ENCODE results near the gene PRODH2. TPM values are rescaled to one million over a fixed set of nuclear protein-coding genes. Genes with fewer than 3 reads are reported as not detected.
"Not testable (repeated sequence)": the region's sequence is repeated elsewhere in the genome, so short reads cannot be mapped to it uniquely, and the experiment has no call there.

Gene PRODH2
- total and polyA plus RNA-seq, 4 donors: not detected

- WGBS, 2 donors: 58 to 62% methylated on average over 16 of the region's 16 CpGs
- peaks cover 0 to 3% of the 10 kb centered on the region in 2 donors for H3K27me3 ChIP-seq (ENCODE audit: control insufficient read depth in 1 of 2, insufficient read depth in 2 of 2, low read length in 1 of 2)
Measured at GRCh38 chr19:35844482-35845214, 32.0 kb upstream of the PRODH2 start.

GRCh38 chr19:35843676-35844481 is 31.2 kb upstream of the PRODH2 start:
- intact Hi-C loops (cut with DNase I): no loop called here
- DNase-seq: no peak
- no peaks in the 10 kb centered on the region for H3K4me1 ChIP-seq (ENCODE audit: control insufficient read depth in 1 of 2, insufficient read depth in 2 of 2, low read length in 2 of 2)
- no peak overlapping the region for H3K4me3 ChIP-seq (ENCODE audit: low read length in 2 of 2)
- peaks cover 0 to 3% of the 10 kb centered on the region in 2 donors for H3K27me3 ChIP-seq (ENCODE audit: control insufficient read depth in 1 of 2, insufficient read depth in 2 of 2, low read length in 1 of 2)
- H3K9me3 ChIP-seq (ENCODE audit: control insufficient read depth, low read length): peaks cover 4% of the 10 kb centered on the region
- H3K27ac ChIP-seq (ENCODE audit: low read depth in 1 of 2, low read length in 2 of 2): no peak overlapping the region
- no peak for ATAC-seq (ENCODE audit: low FRiP score)
- H3K36me3 ChIP-seq (ENCODE audit: control insufficient read depth in 1 of 2, insufficient read depth in 2 of 2, low read length in 1 of 2): no peaks in the 10 kb centered on the region
- WGBS, 2 donors: 5 to 7% methylated on average over 37 to 42 of the region's 42 CpGs

More at GRCh38 chr19:35844482-35845214, 32.0 kb upstream of the PRODH2 start:
- ATAC-seq (ENCODE audit: low FRiP score) (no peak), DNase-seq (no peak)
- Histone ChIP-seq H3K4me3 (ENCODE audit: low read length in 2 of 2) (no peak overlapping the region), H3K9me3 (ENCODE audit: control insufficient read depth, low read length) (no peaks in the 10 kb centered on the region), H3K36me3 (ENCODE audit: control insufficient read depth in 1 of 2, insufficient read depth in 2 of 2, low read length in 1 of 2) (no peaks in the 10 kb centered on the region), H3K4me1 (ENCODE audit: control insufficient read depth in 1 of 2, insufficient read depth in 2 of 2, low read length in 2 of 2) (no peaks in the 10 kb centered on the region), H3K27ac (ENCODE audit: low read depth in 1 of 2, low read length in 2 of 2) (no peak overlapping the region)
- intact Hi-C loops (cut with DNase I): no loop called here

- Histone ChIP-seq H3K4me1 (ENCODE audit: control insufficient read depth in 1 of 2, insufficient read depth in 2 of 2, low read length in 2 of 2) (no peaks in the 10 kb centered on the region), H3K27ac (ENCODE audit: low read depth in 1 of 2, low read length in 2 of 2) (no peak overlapping the region), H3K27me3 (ENCODE audit: control insufficient read depth in 1 of 2, insufficient read depth in 2 of 2, low read length in 1 of 2) (peaks cover 0 to 3% of the 10 kb centered on the region in 2 donors), H3K9me3 (ENCODE audit: control insufficient read depth, low read length) (peaks cover 6% of the 10 kb centered on the region), H3K36me3 (ENCODE audit: control insufficient read depth in 1 of 2, insufficient read depth in 2 of 2, low read length in 1 of 2) (no peaks in the 10 kb centered on the region), H3K4me3 (ENCODE audit: low read length in 2 of 2) (no peak overlapping the region)
- WGBS, 2 donors: 75 to 82% methylated on average over 4 of the region's 4 CpGs
- no peak for ATAC-seq (ENCODE audit: low FRiP score)
- intact Hi-C loops (cut with DNase I): no loop called here
- DNase-seq: no peak
Measured at GRCh38 chr19:35842666-35843272, 30.1 kb upstream of the PRODH2 start.

GRCh38 chr19:35841961-35842595 is 29.4 kb upstream of the PRODH2 start:
- no peaks in the 10 kb centered on the region for H3K36me3 ChIP-seq (ENCODE audit: control insufficient read depth in 1 of 2, insufficient read depth in 2 of 2, low read length in 1 of 2)
- DNase-seq: no peak
- no peak for ATAC-seq (ENCODE audit: low FRiP score)
- no peak overlapping the region for H3K27ac ChIP-seq (ENCODE audit: low read depth in 1 of 2, low read length in 2 of 2)
- WGBS, 2 donors: 81 to 84% methylated on average over 13 of the region's 13 CpGs
- peaks cover 0 to 3% of the 10 kb centered on the region in 2 donors for H3K27me3 ChIP-seq (ENCODE audit: control insufficient read depth in 1 of 2, insufficient read depth in 2 of 2, low read length in 1 of 2)
- H3K4me1 ChIP-seq (ENCODE audit: control insufficient read depth in 1 of 2, insufficient read depth in 2 of 2, low read length in 2 of 2): no peaks in the 10 kb centered on the region
- peaks cover 6% of the 10 kb centered on the region for H3K9me3 ChIP-seq (ENCODE audit: control insufficient read depth, low read length)
- no peak overlapping the region for H3K4me3 ChIP-seq (ENCODE audit: low read length in 2 of 2)
- intact Hi-C loops (cut with DNase I): no loop called here

- H3K27ac ChIP-seq (ENCODE audit: low read depth in 1 of 2, low read length in 2 of 2); H3K4me1 ChIP-seq (ENCODE audit: control insufficient read depth in 1 of 2, insufficient read depth in 2 of 2, low read length in 2 of 2); DNase-seq; H3K9me3 ChIP-seq (ENCODE audit: control insufficient read depth, low read length); intact Hi-C loops (cut with DNase I); ATAC-seq (ENCODE audit: low FRiP score); H3K36me3 ChIP-seq (ENCODE audit: control insufficient read depth in 1 of 2, insufficient read depth in 2 of 2, low read length in 1 of 2); H3K27me3 ChIP-seq (ENCODE audit: control insufficient read depth in 1 of 2, insufficient read depth in 2 of 2, low read length in 1 of 2); H3K4me3 ChIP-seq (ENCODE audit: low read length in 2 of 2): not testable (repeated sequence)
- 59 to 60% methylated on average over 11 of the region's 11 CpGs for WGBS, 2 donors
Measured at GRCh38 chr19:35836096-35836495, 23.5 kb upstream of the PRODH2 start.

- no peaks in the 10 kb centered on the region for H3K36me3 ChIP-seq (ENCODE audit: control insufficient read depth in 1 of 2, insufficient read depth in 2 of 2, low read length in 1 of 2)
Measured at GRCh38 chr19:35833972-35834371, 21.3 kb upstream of the PRODH2 start.

GRCh38 chr19:35832054-35832453 is 19.4 kb upstream of the PRODH2 start:
- H3K27me3 ChIP-seq (ENCODE audit: control insufficient read depth in 1 of 2, insufficient read depth in 2 of 2, low read length in 1 of 2): no peaks in the 10 kb centered on the region
- intact Hi-C loops (cut with DNase I): no loop called here
- DNase-seq: no peak
- H3K36me3 ChIP-seq (ENCODE audit: control insufficient read depth in 1 of 2, insufficient read depth in 2 of 2, low read length in 1 of 2): no peaks in the 10 kb centered on the region
- H3K4me1 ChIP-seq (ENCODE audit: control insufficient read depth in 1 of 2, insufficient read depth in 2 of 2, low read length in 2 of 2): no peaks in the 10 kb centered on the region
- no peaks in the 10 kb centered on the region for H3K9me3 ChIP-seq (ENCODE audit: control insufficient read depth, low read length)
- H3K4me3 ChIP-seq (ENCODE audit: low read length in 2 of 2): no peak overlapping the region
- H3K27ac ChIP-seq (ENCODE audit: low read depth in 1 of 2, low read length in 2 of 2): no peak overlapping the region
- WGBS, 2 donors: 70 to 75% methylated on average over 4 of the region's 4 CpGs
- no peak for ATAC-seq (ENCODE audit: low FRiP score)

More at GRCh38 chr19:35833972-35834371, 21.3 kb upstream of the PRODH2 start:
- Histone ChIP-seq H3K27me3 (ENCODE audit: control insufficient read depth in 1 of 2, insufficient read depth in 2 of 2, low read length in 1 of 2) (no peaks in the 10 kb centered on the region), H3K4me1 (ENCODE audit: control insufficient read depth in 1 of 2, insufficient read depth in 2 of 2, low read length in 2 of 2) (no peaks in the 10 kb centered on the region), H3K27ac (ENCODE audit: low read depth in 1 of 2, low read length in 2 of 2) (no peak overlapping the region), H3K9me3 (ENCODE audit: control insufficient read depth, low read length) (peaks cover 2% of the 10 kb centered on the region), H3K4me3 (ENCODE audit: low read length in 2 of 2) (no peak overlapping the region)
- 50 to 51% methylated on average over 7 of the region's 7 CpGs for WGBS, 2 donors
- intact Hi-C loops (cut with DNase I): no loop called here
- no peak for DNase-seq
- no peak for ATAC-seq (ENCODE audit: low FRiP score)

GRCh38 chr19:35830986-35831385 is 18.3 kb upstream of the PRODH2 start:
- intact Hi-C loops (cut with DNase I): no loop called here
- H3K27ac ChIP-seq (ENCODE audit: low read depth in 1 of 2, low read length in 2 of 2): no peak overlapping the region
- WGBS, 2 donors: 71 to 77% methylated on average over 18 of the region's 18 CpGs
- DNase-seq (no peak), ATAC-seq (ENCODE audit: low FRiP score) (no peak)
- H3K4me1 ChIP-seq (ENCODE audit: control insufficient read depth in 1 of 2, insufficient read depth in 2 of 2, low read length in 2 of 2): no peaks in the 10 kb centered on the region
- no peaks in the 10 kb centered on the region for H3K36me3 ChIP-seq (ENCODE audit: control insufficient read depth in 1 of 2, insufficient read depth in 2 of 2, low read length in 1 of 2)
- no peaks in the 10 kb centered on the region for H3K27me3 ChIP-seq (ENCODE audit: control insufficient read depth in 1 of 2, insufficient read depth in 2 of 2, low read length in 1 of 2)
- H3K9me3 ChIP-seq (ENCODE audit: control insufficient read depth, low read length): no peaks in the 10 kb centered on the region
- H3K4me3 ChIP-seq (ENCODE audit: low read length in 2 of 2): no peak overlapping the region

Measured in aorta (tissue), 5 donors.